B cell (primary cell): ENCODE data around the gene TEAD3. TPM values are rescaled to one million over a fixed set of nuclear protein-coding genes. Genes with fewer than 3 reads are reported as not detected.

Experiments
- ATAC-seq: fragments of 200-7000 bp; cut with Tn5 transposase; one replicate; pipeline ENCODE4 v1.10.0; 2021; ENCODE audit warnings: low read depth, mild to moderate bottlenecking, moderate number of reproducible peaks, moderate library complexity
- CTCF ChIA-PET: fragments of 350-600 bp; sonication (Branson Sonifier 250); formaldehyde crosslinking; loops from one replicate; lab custom pipeline; 2021; ENCODE audit warnings: antibody characterized with exemption, inconsistent platforms; lab: Charles Lee
- POLR2A ChIA-PET: fragments of 350-600 bp; sonication (Branson Sonifier 250); formaldehyde crosslinking; loops from one replicate; lab custom pipeline; 2021; ENCODE audit warnings: antibody characterized with exemption; lab: Charles Lee
- DNase-seq: peaks from one replicate; pipeline ENCODE4 v3.0.0; 2013
- H2AFZ ChIP-seq: 2 replicates; pipeline ENCODE4 v1.6.1; 2012; ENCODE audit warnings: mild to moderate bottlenecking, low read depth, low read length; ENCODE audit not compliant: insufficient read depth, poor library complexity, severe bottlenecking
- H3K27ac ChIP-seq, 2 donors: 1 replicate in 1 of 2; 2 replicates in 1 of 2; pipeline ENCODE4 v1.5.1; 2012 to 2013; ENCODE audit warnings: low read length in 2 of 2, mild to moderate bottlenecking in 2 of 2, moderate library complexity in 1 of 2
- H3K27me3 ChIP-seq, 4 experiments: fragments of 200-600 bp in 1 of 4; sonication (generic) in 1 of 4; replicated peaks in 1 of 4; 1 replicate in 2 of 4; 2 replicates in 2 of 4; pipeline versions ENCODE4 v1.6.1 to v1.7.0; 2013 to 2016; ENCODE audit warnings: low read length in 3 of 4, mild to moderate bottlenecking in 2 of 4, mixed read lengths in 1 of 4, moderate library complexity in 1 of 4; ENCODE audit not compliant: insufficient read depth in 4 of 4, control insufficient read depth in 3 of 4; ENCODE audit errors: control extremely low read depth in 1 of 4
- H3K36me3 ChIP-seq, 2 experiments: replicated peaks in 1 of 2; 1 replicate in 1 of 2; 2 replicates in 1 of 2; pipeline versions ENCODE4 v1.6.1 to v1.7.1; 2013; ENCODE audit warnings: low read length in 1 of 2; ENCODE audit not compliant: insufficient read depth in 2 of 2, control insufficient read depth in 1 of 2; ENCODE audit errors: control extremely low read depth in 1 of 2, extremely low read depth in 1 of 2
- H3K4me1 ChIP-seq, 2 donors: fragments of 200-600 bp in 1 of 2; sonication (generic) in 1 of 2; 1 replicate in 1 of 2; 2 replicates in 1 of 2; pipeline versions ENCODE4 v1.5.1 to v1.6.1; 2013 to 2017; ENCODE audit warnings: low read length in 2 of 2; ENCODE audit not compliant: control insufficient read depth in 2 of 2, insufficient read depth in 2 of 2
- H3K4me2 ChIP-seq: replicated peaks from 2 replicates; pipeline ENCODE3; 2012; ENCODE audit warnings: mild to moderate bottlenecking, low read depth, low read length; ENCODE audit not compliant: poor library complexity, severe bottlenecking
- H3K4me3 ChIP-seq, 5 experiments: fragments of 200-600 bp in 1 of 5; sonication (generic) in 1 of 5; 1 replicate in 3 of 5; 2 replicates in 2 of 5; pipeline versions ENCODE4 v1.5.1 to v1.7.0; 2011 to 2016; ENCODE audit warnings: low read length in 4 of 5, mild to moderate bottlenecking in 4 of 5, low read depth in 2 of 5, control low read depth in 1 of 5, moderate library complexity in 1 of 5; ENCODE audit not compliant: insufficient read depth in 1 of 5; ENCODE audit errors: control extremely low read depth in 1 of 5, extremely low read depth in 1 of 5
- H3K79me2 ChIP-seq: fragments of 200-600 bp; sonication (generic); one replicate; pipeline ENCODE4 v1.6.0; 2016; ENCODE audit warnings: low read length; ENCODE audit not compliant: control insufficient read depth, insufficient read depth
- H3K9ac ChIP-seq: fragments of 200-600 bp; sonication (generic); 2 replicates; pipeline ENCODE4 v1.6.1; 2017; ENCODE audit warnings: mild to moderate bottlenecking, low read length, moderate library complexity
- H3K9me3 ChIP-seq, 3 donors: one replicate each; pipeline versions ENCODE4 v1.6.1 to v1.7.1; 2013; ENCODE audit warnings: low read length in 2 of 3; ENCODE audit not compliant: control insufficient read depth in 2 of 3, insufficient read depth in 1 of 3; ENCODE audit errors: control extremely low read depth in 1 of 3
- H4K20me1 ChIP-seq: 2 replicates; pipeline ENCODE4 v1.6.0; 2012; ENCODE audit warnings: mild to moderate bottlenecking, low read length; ENCODE audit not compliant: insufficient read depth, control insufficient read depth, poor library complexity, severe bottlenecking
- H3K27ac Mint-ChIP-seq: one replicate; pipeline ENCODE4 v1.8.0; 2021; ENCODE audit warnings: mixed read lengths
- H3K27me3 Mint-ChIP-seq: one replicate; pipeline ENCODE4 v1.8.0; 2021; ENCODE audit warnings: mixed read lengths
- H3K4me1 Mint-ChIP-seq: one replicate; pipeline ENCODE4 v1.8.0; 2021; ENCODE audit warnings: mixed read lengths
- H3K4me3 Mint-ChIP-seq: one replicate; pipeline ENCODE4 v1.8.0; 2021; ENCODE audit warnings: mixed read lengths
- H3K9me3 Mint-ChIP-seq: one replicate; pipeline ENCODE4 v1.8.0; 2022; ENCODE audit warnings: mixed read lengths; ENCODE audit not compliant: insufficient read depth
- CTCF ChIP-seq: fragments of 200-600 bp; IDR thresholded peaks from one replicate; pipeline ENCODE4 v1.8.0; 2022; ENCODE audit warnings: antibody characterized with exemption, mild to moderate bottlenecking
- EZH2 ChIP-seq: IDR thresholded peaks from 2 replicates; pipeline ENCODE4 v1.6.1; 2012; ENCODE audit warnings: borderline replicate concordance, low read depth, mild to moderate bottlenecking, moderate library complexity, low read length; ENCODE audit not compliant: insufficient read depth, poor library complexity, severe bottlenecking
- WGBS: methylation state at CpG from one replicate; pipeline ENCODE4 v1.1.5; 2013; ENCODE audit warnings: missing lambda C conversion rate; ENCODE audit not compliant: insufficient coverage; 5-methylcytosine and 5-hydroxymethylcytosine counted together
- intact Hi-C: fragments of 100-400 bp; cut with micrococcal nuclease; formaldehyde crosslinking; loops from one replicate; pipeline ENCODE4 v1.10.0; 2022
- polyA plus RNA-seq: library from polyadenylated mRNA; depleted of rRNA; stranded (reverse); fragments of >200 nt; gene quantifications from 2 replicates; pipeline ENCODE4 v1.2.3, GENCODE V29; 2012
- total RNA-seq, 2 donors: library from RNA; stranded (reverse); fragments of 120-200 nt in 1 of 2; gene quantifications; 1 replicate in 1 of 2; 2 replicates in 1 of 2; pipeline versions ENCODE4 v1.2.3 to v1.2.4, GENCODE V29; 2013 to 2022

TEAD3 gene
- total and polyA plus RNA-seq, 2 donors (not counting 1 experiment from before 2014, with no cell fraction given): 0.17 TPM; not detected in 1

- ChIA-PET POLR2A (interaction anchor here (0.9 to 2.3 kb wide), 6 partner anchors 17 to 166 kb away, joined by 3 to 19 read pairs (median 3); partner anchors contain the start of genes FANCE, PPARD and TEAD3), CTCF (interaction anchor here (1.0 to 7.9 kb wide), 7 partner anchors 17 to 263 kb away, joined by 3 to 127 read pairs (median 9); partner anchors contain the start of genes DEF6, FANCE and PPARD)
- Histone ChIP-seq H3K9ac (peak overlapping the region; percentile 88), H3K27me3 (no peaks in the 10 kb centered on the region), H3K9me3 (no peaks in the 10 kb centered on the region), H4K20me1 (peaks cover 25% of the 10 kb centered on the region), H3K4me2 (peak overlapping the region; percentile 82), H2AFZ (peak overlapping the region; percentile 96), H3K27ac (peak overlapping the region; percentile 91 to 92), H3K4me3 (peak overlapping the region; percentile 51 to 95 (median 87)), H3K36me3 (peaks cover 2 to 48% of the 10 kb centered on the region in 2 experiments), H3K79me2 (peaks cover 8% of the 10 kb centered on the region), H3K4me1 (peaks cover 19 to 34% of the 10 kb centered on the region in 2 donors)
- peaks cover 42% of the 10 kb centered on the region for H3K4me1 Mint-ChIP-seq
- ATAC-seq (no peak), DNase-seq (peak; percentile 43)
- TF ChIP-seq CTCF: no peak
- no peak for TF ChIP-seq EZH2
- 1% methylated on average over 37 of the region's 37 CpGs for WGBS
- H3K27me3 Mint-ChIP-seq: no peaks in the 10 kb centered on the region
- peak overlapping the region; percentile 99 for H3K4me3 Mint-ChIP-seq
- H3K27ac Mint-ChIP-seq: peak overlapping the region; percentile 99
- H3K9me3 Mint-ChIP-seq: no peaks in the 10 kb centered on the region
- intact Hi-C loops: loop anchor here (1.0 to 5.0 kb wide), 5 partner anchors 17 to 263 kb away; partner anchors contain the start of genes DEF6, FANCE, PPARD and TEAD3
These were observed 27.7 kb downstream of the TEAD3 start for GRCh38 chr6:35468980-35469750.
